SK-N-DZ (cell line): ENCODE results near the gene WDR33.

ENCODE experiments used
- DNase-seq: peaks from one replicate; pipeline ENCODE4 v3.0.0-alpha.2; 2015; ENCODE audit warnings: low spot score
- small RNA-seq, 2 experiments: library from RNA; depleted of rRNA; stranded (forward); fragments of <200 nt; gene quantifications; one replicate each; pipeline ENCODE3, GENCODE V24; 2014

Gene WDR33

GRCh38 chr2:127656569-127657231 lies 154.3 kb downstream of the WDR33 start:
- DNase-seq = no peak

- DNase-seq = no peak
Observed at GRCh38 chr2:127655209-127656073, 155.5 kb downstream of the WDR33 start.

GRCh38 chr2:127654838-127655175 lies 156.2 kb downstream of the WDR33 start:
- DNase-seq = no peak

- DNase-seq = no peak
Observed at GRCh38 chr2:127654084-127654837, 156.7 kb downstream of the WDR33 start.

GRCh38 chr2:127653421-127654083 lies 157.4 kb downstream of the WDR33 start:
- no peak for DNase-seq

GRCh38 chr2:127652786-127653357 lies 158.1 kb downstream of the WDR33 start:
- no peak for DNase-seq

- DNase-seq = peak; percentile 78
Observed at GRCh38 chr2:127651971-127652550, 158.9 kb downstream of the WDR33 start.

GRCh38 chr2:127651381-127651809 lies 159.6 kb downstream of the WDR33 start:
- no peak for DNase-seq

Small RNA genes within 50 kb of the gene (small RNA-seq; reads per million reads assigned to genes)
- gene RF00017 (0 reads per million in 2 experiments), gene RF00019 (0 reads per million in 2 experiments), gene RNU6-395P (0 reads per million in 2 experiments), gene RNY4P7 (0.16 to 6.1 reads per million in 2 experiments)
